Smooth muscle cell of the brain vasculature (primary cell): Measurements from ENCODE around the gene UBE2V1.
"Not testable (repeated sequence)": the region's sequence is repeated elsewhere in the genome, so short reads cannot be mapped to it uniquely, and the experiment has no call there.

ENCODE experiments used
- DNase-seq: peaks from one replicate; pipeline ENCODE4 v3.0.0-alpha.2; 2012; ENCODE audit warnings: low read depth, low spot score

The UBE2V1 gene

DNA sequence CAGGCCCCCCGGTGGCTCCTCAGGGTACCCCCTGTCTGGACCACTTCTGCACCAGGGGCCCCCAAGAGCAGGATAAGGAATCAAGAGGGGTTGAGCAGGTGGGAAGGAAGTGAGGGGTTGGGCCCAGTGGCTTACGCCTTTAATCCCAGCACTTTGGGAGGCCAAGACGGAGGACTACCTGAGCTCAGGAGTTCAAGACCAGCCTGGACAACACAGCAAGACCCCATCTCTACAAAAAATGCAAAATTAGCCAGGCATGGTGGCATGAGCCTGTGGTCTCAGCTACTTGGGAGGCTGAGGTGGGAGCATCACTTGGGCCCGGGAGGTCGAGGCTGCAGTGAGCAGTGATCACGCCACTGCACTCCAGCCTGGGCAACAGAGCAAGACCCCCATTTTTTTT lies 49.2 kb downstream of the UBE2V1 start:
- not testable (repeated sequence) for DNase-seq

DNA sequence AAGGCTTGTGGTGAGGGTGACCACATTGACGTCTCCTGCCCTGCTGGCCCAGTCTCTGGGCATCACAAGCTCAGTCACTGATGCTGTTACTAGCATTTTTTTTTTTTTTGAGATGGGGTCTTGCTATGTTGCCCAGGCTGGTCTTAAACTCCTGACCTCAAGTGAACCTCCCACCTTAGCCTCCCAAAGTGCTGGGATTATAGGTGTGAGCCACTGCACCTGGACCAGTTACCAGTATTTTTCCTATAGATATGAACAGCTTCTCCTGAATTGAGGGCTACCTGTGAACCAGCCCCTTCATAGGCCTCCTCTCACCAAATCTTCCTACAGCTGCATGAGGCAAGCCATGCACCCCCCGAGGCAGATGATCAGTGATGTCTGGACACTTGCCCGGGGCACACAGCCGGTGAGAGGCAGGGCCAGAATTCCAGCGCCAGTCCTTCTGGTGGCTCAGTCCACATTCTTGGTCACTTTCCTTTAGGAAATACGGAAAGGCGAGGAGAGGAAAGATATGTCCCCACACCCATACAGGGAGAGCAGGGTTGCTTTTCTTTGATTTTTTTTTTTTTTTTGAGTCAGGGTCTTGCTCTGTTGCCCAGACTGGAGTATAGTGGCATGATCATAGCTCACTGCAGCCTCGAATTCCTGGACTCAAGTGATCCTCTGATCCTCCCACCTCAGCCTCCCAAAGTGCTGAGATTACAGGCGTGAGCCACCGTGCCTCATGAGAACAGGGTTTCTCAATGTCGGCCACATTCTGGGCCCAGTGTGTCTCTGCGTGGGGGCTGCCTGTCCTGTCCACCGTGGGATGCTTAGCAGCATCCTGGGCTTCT lies 50.7 kb downstream of the UBE2V1 start:
- no peak for DNase-seq

DNA sequence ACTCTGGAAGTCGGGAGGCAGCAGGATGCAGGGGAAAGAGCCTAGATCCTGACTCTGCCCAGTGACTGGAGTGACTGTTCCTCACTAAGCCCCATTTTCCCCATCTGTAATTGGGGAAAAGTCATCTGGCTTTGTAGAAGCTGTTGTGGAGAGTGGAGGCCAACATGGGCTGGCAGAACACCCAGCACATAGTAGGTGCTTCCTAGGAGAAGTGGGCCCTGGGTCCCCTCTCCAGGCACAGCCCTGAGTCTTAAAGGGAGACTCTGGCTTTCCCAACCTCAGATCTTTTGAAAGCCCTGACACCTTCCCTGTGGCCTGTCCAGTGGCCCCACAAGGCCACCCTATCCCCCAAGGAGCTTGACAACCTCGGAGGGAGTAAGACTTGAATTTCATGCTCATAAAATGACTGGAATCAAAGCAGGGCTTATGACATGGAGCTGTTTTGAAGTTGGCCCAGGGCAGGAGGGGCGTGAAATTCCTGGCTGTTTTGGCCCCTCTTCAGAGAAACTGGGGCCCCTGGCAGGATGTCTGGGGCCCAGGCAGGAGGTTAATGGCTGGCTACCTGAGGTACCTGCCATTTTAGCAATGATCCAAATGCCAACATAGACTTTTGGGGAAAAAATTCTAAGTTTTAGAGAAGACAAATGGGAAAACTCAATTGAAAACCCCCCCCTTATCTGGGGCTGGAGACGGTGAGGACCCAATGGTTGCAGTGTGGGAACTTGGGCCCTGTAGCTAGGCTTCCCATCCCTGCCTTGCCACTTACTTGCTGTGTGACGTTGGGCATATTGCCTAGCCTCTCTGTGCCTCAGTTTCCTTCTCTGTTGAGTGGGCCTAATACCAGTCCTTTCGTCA lies 51.6 kb downstream of the UBE2V1 start:
- DNase-seq: no peak

DNA sequence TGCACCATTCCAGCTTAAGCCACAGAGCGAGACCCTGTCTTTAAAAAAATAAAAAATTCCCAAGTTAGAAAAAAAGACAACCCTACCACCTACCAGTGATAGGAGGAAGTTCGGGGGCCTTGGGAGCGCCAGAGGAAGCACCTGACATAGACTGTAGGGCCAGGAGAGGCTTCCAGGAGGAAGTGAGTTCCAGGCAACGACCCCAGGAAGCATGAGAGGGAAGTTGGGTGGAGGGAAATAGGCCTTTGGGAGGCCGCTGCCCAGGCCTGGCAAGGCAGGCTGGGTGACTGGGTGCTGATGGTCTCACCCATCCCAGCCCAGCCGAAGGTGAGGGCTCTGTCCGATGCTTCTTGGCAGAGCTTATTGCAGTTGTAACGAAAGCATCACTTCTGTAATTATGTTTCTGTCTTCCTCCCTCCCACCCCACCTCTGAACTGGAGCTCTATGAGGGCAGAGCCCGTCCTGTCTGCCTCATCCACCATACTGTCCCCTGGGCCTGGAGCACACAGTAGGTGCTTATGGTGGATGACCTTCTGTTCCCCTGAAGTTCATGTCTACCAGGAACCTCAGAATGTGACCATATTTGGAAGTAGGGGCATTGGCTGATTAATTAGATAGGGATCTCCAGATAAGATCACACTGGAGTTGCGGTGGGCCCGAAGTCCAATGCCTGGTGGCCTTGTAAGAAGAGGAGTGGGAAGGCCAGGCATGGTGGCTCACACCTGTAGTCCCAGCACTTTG lies 54.1 kb downstream of the UBE2V1 start:
- DNase-seq: no peak

DNA sequence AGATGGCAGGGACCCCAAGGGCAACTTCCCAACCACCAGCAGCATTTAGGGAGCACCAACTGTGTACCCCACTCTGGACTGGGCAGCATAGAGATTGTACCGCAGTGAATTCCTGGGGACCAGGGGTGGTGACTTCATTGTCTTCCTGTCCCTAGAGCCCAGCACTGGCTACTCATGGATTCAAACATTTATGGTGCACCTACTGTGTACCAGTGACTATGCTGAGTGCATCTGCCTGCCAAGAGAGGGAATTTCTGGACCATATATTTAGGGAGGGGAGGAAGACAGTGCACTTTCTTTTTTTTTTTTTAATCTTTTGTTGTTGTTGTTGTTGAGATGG lies 55.3 kb downstream of the UBE2V1 start:
- no peak for DNase-seq

DNA sequence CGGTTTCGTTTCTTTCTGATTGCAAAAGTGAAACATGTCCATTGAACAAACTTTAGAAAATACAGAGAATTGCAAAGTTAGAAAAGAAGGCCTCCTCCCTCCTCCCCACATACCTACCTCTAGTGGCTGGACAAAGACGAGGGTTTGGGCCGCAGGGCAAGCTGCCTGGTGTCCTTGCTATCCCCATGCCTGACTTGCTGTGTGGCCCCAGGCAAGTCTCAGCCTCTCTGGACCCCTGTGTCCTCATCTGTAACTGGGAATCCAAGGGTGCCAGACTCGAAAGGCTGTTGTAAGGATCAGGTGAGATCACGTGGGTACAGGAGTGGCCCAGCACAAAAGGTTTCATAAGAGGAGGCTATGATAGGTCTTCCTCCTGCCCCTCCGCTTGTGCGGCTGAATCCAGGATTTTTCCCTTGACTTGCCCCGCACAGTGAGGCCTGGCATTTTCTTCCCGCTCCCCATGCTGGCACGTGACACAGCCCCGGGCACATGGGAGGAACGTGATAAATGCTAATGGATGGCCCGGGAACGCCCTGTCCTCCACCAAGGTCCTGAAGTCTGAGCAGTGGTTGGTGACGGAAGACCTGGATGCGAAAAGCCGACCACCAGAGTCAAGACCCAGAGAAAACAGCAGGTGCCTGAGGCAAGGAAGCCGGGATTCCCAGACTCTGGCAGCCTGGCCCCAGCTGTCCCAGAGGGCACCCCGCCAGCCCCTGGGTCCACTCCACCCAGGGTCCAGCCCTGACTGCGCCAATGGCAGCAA lies 55.8 kb downstream of the UBE2V1 start:
- DNase-seq: no peak

DNA sequence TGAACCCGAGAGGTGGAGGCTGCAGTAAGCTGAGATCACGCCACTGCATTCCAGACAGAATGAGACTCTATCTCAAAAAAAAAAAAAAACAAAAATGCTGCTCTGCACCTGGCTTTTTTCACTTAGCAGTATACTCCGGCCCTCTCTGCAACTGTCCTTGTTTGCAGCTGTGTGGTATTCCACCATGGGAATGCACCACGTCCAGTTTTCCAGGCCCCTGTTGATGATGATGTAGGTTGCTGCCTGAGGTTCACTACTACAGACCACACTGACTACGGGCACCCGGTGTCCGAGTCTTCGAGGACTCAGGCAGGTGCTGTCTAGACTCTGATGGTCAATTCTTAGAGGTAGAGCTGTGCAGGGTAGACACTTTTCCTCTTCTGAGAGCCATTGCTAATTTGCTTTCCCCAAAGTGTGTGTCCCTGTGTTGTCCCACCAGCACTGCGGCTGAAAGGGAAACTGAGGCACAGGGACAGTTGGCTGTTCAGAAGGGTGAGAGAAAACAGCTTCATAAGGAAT lies 56.5 kb downstream of the UBE2V1 start:
- no peak for DNase-seq

DNA sequence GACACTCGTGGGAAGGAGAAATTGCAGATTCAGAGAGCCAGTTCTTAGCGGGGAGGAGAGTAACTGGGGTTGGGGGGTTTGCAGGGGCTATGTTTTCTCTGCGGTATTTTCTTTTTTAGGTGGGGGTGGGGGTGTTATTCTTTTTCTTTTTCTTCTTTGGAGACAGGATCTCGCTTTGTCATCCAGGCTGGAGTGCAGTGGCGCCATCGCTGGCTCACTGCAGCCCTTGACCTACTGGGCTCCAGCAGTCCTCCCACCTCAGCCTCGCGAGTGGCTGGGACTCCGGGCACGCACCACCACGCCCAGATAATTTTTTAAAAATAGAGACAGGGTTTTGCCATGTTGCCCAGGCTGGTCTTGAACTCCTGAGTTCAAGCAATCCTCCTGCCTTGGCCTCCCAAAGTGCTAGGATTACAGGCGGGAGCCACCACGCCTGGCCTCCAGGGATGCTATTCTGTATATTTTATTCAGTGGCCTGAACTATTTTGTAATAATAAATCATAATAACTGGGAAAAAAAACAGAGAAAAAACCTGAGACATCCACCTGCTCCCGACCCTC lies 57.3 kb downstream of the UBE2V1 start:
- DNase-seq: no peak

DNA sequence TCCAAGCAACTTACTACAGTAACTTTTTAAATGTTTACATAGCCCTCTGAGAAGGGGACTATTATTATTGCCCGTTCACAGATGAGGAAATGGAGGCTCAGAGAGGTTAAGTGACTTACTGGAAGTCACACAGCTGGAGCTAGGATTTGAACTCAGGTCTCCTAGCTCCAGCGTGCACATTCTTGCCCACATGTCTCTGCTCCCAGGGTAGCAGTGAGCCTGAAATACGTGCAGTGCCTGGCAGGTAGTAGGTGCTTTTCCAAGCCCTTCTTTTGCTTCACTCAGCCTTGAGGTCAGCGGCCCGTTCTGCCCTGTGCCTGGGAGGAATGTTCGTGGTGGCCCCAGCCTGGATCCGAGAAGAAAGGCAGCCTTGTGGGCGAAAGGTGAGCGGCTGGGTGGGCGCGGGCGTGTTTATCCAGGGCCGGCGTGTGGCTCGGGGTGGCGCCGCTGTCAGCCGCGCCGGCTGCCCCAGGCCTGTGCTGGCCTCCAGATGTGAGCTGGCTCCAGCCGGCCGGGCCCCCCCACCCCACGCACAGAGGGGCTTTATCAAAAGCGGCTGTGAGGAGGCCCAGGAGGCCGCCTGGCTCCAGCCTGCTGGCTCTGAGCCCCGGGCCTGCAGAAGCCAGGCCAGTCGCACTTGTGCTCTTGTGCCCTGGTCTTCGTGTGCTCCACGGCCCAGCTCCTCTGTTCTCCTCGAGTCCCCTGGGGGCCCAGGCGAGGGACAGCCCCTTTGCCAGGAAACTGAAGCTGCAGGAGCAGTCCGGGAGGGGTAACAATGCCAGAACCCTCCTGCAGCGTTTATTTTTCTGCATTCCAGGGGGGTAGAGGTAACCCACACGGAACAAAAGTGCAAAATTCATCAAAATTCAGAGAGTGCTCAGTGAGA lies 58.1 kb downstream of the UBE2V1 start:
- peak; percentile 83 for DNase-seq

DNA sequence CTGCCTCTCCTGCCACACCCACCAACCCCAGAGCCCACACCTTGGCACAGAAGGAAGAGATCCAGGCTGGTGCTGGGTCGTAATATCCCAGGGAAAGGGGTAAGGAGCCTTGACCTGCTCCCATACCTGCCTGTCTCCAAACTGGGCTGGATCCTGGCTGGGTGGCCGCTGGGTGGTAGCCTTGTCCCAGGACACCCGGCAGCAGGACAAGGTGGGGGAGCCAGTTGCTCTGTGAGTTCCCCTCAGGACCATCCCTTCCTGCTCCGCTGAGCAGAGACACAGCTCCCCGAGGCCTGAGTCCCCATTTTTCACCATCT lies 58.8 kb downstream of the UBE2V1 start:
- DNase-seq: no peak

DNA sequence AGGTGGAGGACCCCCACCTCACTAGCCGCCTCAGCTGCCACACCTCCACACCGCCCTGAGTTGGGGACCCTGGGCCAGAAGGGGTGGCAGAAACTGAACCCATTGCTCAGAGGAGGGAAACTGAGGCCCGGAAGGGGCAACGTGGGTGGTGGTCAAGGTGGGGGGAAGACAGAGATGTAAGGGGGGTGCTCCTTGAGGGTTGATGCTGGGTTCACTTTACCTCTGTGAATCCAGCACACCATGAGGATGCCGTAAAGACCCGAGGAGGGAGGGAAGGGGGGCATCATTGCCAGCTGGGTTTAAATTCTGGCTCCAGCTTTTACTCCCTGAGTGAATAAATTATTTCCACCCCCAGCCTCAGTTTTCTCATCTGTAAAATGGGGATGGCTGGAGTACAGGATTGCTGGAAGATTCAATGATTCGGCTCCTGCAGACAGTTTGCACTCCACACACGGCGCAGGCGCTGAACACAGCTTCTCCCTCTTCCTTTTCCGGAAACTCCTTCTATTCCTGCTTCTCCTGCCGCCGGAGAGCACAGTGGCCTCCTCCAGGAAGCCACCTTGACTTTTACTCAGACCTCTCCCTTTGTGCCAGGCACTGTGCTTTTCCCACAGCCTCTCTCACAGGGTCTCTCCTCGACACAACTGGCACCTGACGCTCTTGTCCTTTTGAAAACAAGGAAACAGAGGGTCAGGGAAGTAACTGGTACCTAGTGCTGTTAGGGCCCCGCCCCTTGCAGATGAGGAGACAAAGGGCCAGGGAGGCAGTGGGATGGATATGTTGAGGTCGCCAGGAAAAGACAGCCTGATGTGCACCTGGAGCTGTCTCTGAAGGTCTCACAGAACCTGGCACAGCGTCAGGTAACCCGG lies 59.4 kb downstream of the UBE2V1 start:
- no peak for DNase-seq

DNA sequence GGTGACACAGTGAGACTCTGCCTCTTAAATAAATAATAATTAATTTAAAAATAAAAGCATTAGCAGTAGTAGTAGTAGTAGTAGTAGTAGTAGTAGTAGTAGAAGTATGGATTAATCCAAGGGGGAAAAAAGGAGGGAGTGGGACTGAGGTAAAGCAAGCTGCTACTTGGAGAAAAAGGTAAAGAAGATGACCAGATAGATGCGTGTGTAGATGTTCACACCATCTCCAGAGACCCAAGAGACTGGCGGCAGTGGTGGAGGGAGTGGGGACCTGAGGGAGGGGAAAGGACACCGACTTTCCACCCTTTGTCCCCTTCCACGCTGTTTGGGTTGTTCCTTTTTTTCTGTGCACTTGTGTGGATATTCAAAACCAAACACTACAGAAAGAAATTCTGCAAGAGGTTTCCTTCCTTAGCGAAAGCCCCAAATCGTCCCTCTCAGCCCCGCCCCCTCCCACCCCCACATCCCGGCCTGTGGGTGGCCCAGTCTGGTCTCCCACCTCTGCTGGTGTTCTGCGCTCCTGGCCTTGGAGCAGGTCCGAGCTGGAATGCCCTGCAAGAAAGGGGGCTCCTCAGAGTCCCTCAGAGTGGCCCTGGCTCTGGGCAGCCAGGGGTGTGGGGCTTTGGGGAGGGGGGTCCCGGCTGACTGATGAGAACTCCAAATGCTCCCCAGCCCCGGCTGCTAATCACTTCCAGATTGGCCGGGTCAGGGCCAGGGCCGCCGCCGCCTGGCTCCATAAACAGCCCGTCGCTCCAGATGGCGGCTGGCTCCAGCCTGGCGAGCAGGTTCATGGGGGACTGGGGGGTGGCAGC lies 60.2 kb downstream of the UBE2V1 start:
- no peak for DNase-seq

DNA sequence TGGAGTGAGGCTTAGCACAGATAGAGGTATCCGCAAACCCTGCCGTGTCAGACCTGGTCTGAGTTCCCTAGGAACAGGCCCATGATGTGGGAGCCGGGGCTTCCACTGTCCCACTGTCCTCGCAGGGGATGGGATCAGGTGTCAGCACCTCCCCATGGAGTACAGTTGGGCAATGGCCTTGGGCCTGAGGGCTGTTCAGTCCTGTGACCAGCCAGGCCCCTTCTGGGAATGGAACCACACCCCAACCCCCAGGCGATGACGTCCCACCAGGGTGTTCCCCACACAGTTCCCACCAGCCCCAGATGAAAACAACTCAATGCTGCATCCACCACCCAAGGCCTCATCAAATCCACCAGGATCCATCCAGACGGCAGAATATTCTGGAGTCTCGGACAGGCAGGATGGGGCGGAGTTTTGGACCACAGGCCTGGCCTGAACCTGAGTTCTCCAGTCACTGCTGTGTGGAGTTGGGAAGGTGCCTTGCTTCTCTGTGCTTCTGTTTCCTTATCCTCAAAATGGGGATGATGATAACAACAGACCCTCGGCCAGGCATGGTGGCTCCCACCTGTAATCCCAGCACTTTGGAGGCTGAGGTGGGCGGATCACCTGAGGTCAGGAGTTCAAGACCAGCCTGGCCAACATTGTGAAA lies 62.2 kb downstream of the UBE2V1 start:
- DNase-seq: no peak

DNA sequence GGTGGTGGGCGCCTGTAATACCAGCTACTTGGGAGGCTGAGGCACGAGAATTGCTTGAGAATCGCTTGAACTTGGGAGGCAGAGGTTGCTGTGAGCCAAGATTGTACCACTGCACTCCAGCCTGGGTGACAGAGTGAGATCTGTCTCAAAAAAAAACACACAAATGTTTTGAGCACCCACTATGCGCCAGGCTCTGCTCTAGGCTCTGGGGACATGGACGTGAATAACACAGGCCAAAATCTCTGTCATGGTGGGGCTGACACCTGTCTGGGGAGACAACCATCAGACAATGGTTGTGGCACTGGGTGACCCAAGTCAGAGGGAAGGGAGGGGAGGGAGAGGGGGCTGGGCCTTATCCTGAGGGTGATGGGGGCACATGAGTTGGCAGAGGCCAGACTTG lies 62.7 kb downstream of the UBE2V1 start:
- DNase-seq: no peak

DNA sequence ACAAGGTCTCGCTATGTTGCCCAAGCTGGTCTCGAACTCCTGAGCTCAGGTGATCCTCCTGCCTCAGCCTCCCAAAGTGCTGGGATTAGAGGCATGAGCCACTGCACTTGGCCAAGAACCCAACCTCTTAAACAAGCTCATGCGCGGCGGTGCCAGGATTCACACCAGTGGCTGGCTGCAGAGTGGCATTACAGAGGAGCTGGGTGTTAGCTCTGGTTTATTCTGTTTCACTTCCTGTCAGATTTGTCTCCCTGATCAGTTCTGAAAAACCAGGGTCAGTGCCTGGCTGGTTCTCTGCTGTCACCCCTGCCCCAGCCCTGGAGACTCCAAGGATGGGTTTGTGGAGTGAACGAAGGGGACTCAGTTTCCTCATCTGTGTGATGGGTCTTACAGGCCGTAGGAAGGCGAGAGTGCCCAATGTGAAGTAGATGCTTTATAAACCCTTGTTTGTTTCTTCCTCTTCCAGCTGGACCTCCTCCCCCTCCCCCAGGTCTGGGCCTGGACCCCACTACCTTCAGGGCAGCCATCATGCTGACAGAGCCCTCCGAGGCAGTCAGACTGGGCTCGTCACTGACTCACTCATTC lies 63.4 kb downstream of the UBE2V1 start:
- DNase-seq: no peak

DNA sequence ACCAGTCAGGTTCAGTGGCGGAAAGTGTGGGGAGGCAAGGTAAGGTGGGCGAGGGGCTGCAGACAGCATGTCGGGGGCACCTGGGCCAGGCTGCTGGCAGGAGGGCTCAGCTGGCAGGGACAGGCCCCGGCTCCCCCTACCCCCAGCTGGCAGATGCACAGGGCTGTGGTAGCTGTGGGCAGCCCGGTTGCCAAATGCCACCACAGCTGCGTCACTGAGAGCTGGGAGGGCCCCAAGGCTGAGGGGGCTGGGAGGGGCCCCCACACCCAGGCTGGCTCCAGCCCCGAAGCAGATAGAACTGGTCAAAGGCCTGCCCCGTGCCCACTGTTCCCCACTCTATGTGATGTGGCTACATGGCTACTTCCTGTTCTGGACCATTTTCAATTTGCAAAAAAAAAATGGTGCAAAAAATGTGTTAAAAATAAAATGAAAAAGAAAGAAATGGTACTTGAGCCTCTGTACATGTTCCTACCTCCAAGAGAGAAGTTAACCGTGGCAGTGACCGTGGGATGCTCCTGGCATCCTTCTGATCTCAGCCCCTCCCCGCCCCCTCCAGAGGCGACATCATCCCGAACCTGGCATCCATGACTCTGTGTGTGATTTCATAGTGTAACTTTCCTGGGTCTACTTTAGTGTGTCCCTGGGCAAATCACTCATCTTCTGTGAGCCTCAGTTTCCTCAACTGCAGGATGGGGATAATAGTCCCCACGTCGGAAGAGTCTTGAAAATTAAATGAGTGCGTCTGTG lies 64.4 kb downstream of the UBE2V1 start:
- DNase-seq: no peak
